Measurements from ENCODE around the gene PLA1A. TPM values are rescaled to one million over a fixed set of nuclear protein-coding genes. Genes with fewer than 3 reads are reported as not detected.
A peak's percentile ranks its signal among the peaks of the same experiment; 100 is the strongest.

The PLA1A gene
- total and polyA plus RNA-seq, 10 of the 15 experiments (the other 5 are each of a cell fraction or from before 2014, with no cell fraction given), result 2.9 to 106 (median 4.8) TPM

- TF ChIP-seq GABPA (IDR thresholded peaks at IDR 0.05; ENCODE audit: low read depth), result no peak
Measured at GRCh38 chr3:119548341-119548740, 49.3 kb upstream of the PLA1A start (continued).

GRCh38 chr3:119550192-119550910 lies 47.3 kb upstream of the PLA1A start:
- in situ Hi-C loops (cut with MboI), result no loop called here
- POLR2A ChIA-PET, result interaction anchor here (0.7 to 2.3 kb wide), 10 partner anchors 9 to 122 kb away, joined by 3 to 11 read pairs (median 3); partner anchors contain the start of genes CD80 and TIMMDC1
- peaks cover 43% of the 10 kb centered on the region for H3K4me1 ChIP-seq (ENCODE audit: control insufficient read depth, insufficient read depth, low read length)
- H3K79me2 ChIP-seq (ENCODE audit: control insufficient read depth, insufficient read depth, low read length), result peaks cover 94% of the 10 kb centered on the region
- ATAC-seq (peak; percentile 52), DNase-seq (ENCODE audit: low read depth, low spot score) (no peak), FAIRE-seq (no peak)
- intact Hi-C loops (cut with micrococcal nuclease; ENCODE audit: unreplicated experiment), result loop anchor here (10.0 kb wide), 1 partner anchor 544 kb away; the partner anchor contains the start of gene GSK3B
- H3K27ac ChIP-seq (ENCODE audit: control insufficient read depth, insufficient read depth), result peak overlapping the region; percentile 93
- SMC1A ChIA-PET (ENCODE audit: uncharacterized antibody, unreplicated experiment), result interaction anchor here (0.8 to 4.1 kb wide), 21 partner anchors 9 to 224 kb away, joined by 3 to 30 read pairs (median 4); partner anchors contain the start of genes CD80, COX17 and PLA1A
- H3K36me3 ChIP-seq (ENCODE audit: control insufficient read depth in 2 of 2, insufficient read depth in 2 of 2, low read length in 1 of 2), result peaks cover 3 to 31% of the 10 kb centered on the region in 2 experiments; a peak in 3 of 4 replicates
- no peaks in the 10 kb centered on the region for H3K27me3 ChIP-seq (replicated peaks in 1 of 2; ENCODE audit: control insufficient read depth in 2 of 2, insufficient read depth in 2 of 2, low read length in 1 of 2)
- RAD21 ChIA-PET (ENCODE audit: unreplicated experiment), result interaction anchor here (0.7 to 2.2 kb wide), 15 partner anchors 8 to 310 kb away, joined by 3 to 25 read pairs (median 3); partner anchors contain the start of gene B4GALT4
- CTCF ChIA-PET, result interaction anchor here (0.6 to 4.4 kb wide), 18 partner anchors 9 to 130 kb away, joined by 3 to 37 read pairs (median 5); partner anchors contain the start of gene CD80
- WGBS (ENCODE audit: insufficient coverage, insufficient replicate concordance, low lambda C conversion rate, missing lambda C conversion rate), result 0% methylated on average over 9 of the region's 9 CpGs
- H2AFZ ChIP-seq (ENCODE audit: control insufficient read depth, low read depth, low read length), result peak overlapping the region; percentile 36; the same call in 1 of the 2 replicates
- no TSS peak for BruUV-seq (replicated peaks)
- H3K9ac ChIP-seq (ENCODE audit: control insufficient read depth, insufficient read depth, low read length), result peak overlapping the region; percentile 53
- H3K9me3 ChIP-seq (replicated peaks; ENCODE audit: control insufficient read depth, insufficient read depth, low read length), result no peaks in the 10 kb centered on the region
- H3K4me2 ChIP-seq (ENCODE audit: control insufficient read depth, insufficient read depth), result peak overlapping the region; percentile 96
- H3K4me3 ChIP-seq, result peak overlapping the region; percentile 57
- H4K20me1 ChIP-seq (ENCODE audit: control insufficient read depth, insufficient read depth), result no peaks in the 10 kb centered on the region
- TF ChIP-seq BMI1 (IDR thresholded peaks at IDR 0.05; ENCODE audit: borderline replicate concordance) (no peak), CHD2 (IDR thresholded peaks at IDR 0.05; ENCODE audit: borderline replicate concordance, low read depth, low read length) (no peak), TCF12 (IDR thresholded peaks at IDR 0.05; ENCODE audit: low read depth, low read length) (peak; percentile 49; the same call in 1 of the 2 replicates), JUNB (IDR thresholded peaks at IDR 0.05) (peak; percentile 67), IKZF2 (IDR thresholded peaks at IDR 0.05) (peak in 1 of 2 experiments; percentile 47; a peak in 1 of 4 replicates), BCL3 (IDR thresholded peaks at IDR 0.05; ENCODE audit: borderline replicate concordance, insufficient read depth, low read depth, low read length, poor library complexity, severe bottlenecking) (peak; percentile 47), MEF2A (IDR thresholded peaks at IDR 0.05; ENCODE audit: insufficient read depth, low read depth, low read length) (0 out of 2 replicates have a peak, but pooled peaks have one; percentile 45), ATF2 (IDR thresholded peaks at IDR 0.05; ENCODE audit: low read length) (peak; percentile 70), USF1 (IDR thresholded peaks at IDR 0.05; ENCODE audit: borderline replicate concordance, extremely low read length, insufficient read depth, low read depth, low read length) (no peak), ASH2L (IDR thresholded peaks at IDR 0.05; ENCODE audit: borderline replicate concordance, low read depth) (no peak), EED (IDR thresholded peaks at IDR 0.05; ENCODE audit: low read depth) (peak; percentile 74), CTCF (IDR thresholded peaks at IDR 0.05 in 2 of 3, conservative IDR thresholded peaks at IDR 0.05 in 1 of 3; ENCODE audit: control insufficient read depth in 2 of 3, extremely low read depth in 1 of 3, insufficient read depth in 1 of 3, low read depth in 3 of 3, low read length in 3 of 3) (peak; percentile 11 to 50 (median 12); a peak in 3 of 6 replicates), YY1 (IDR thresholded peaks at IDR 0.05; ENCODE audit: low read depth, low read length) (peak; percentile 57), NFIC (IDR thresholded peaks at IDR 0.05; ENCODE audit: low read depth, low read length) (peak; percentile 91)

Measured in GM12878 (cell line).